GM21360 (cell line): ENCODE results near the gene TMEM209.
"Not testable (repeated sequence)": the region's sequence is repeated elsewhere in the genome, so short reads cannot be mapped to it uniquely, and the experiment has no call there.

Experiments used
- ATAC-seq: cut with Tn5 transposase; IDR thresholded peaks from one replicate; pipeline ENCODE4 v1.9.1; 2021; ENCODE audit warnings: mild to moderate bottlenecking, moderate library complexity; ENCODE audit not compliant: unreplicated experiment

The TMEM209 gene

GRCh38 chr7:130218806-130219620, 13.8 kb upstream of the TMEM209 start:
- no peak for ATAC-seq

GRCh38 chr7:130216750-130217149, 11.5 kb upstream of the TMEM209 start:
- ATAC-seq = no peak

- ATAC-seq = no peak
Measured at GRCh38 chr7:130216025-130216424, 10.8 kb upstream of the TMEM209 start.

GRCh38 chr7:130213828-130214227, 8.6 kb upstream of the TMEM209 start:
- ATAC-seq = no peak

- no peak for ATAC-seq
Measured at GRCh38 chr7:130210181-130210935, 5.2 kb upstream of the TMEM209 start.

GRCh38 chr7:130208516-130208915, 3.3 kb upstream of the TMEM209 start:
- ATAC-seq = no peak

- no peak for ATAC-seq
Measured at GRCh38 chr7:130207642-130208041, 2.4 kb upstream of the TMEM209 start, which contains the start of gene SSMEM1. Gene SSMEM1, plus strand, starts transcription at chr7:130207860. Its CDS starts 51 bp downstream, at chr7:130207911.

GRCh38 chr7:130207033-130207432, 1.8 kb upstream of the TMEM209 start:
- ATAC-seq = no peak

GRCh38 chr7:130201796-130202195, 3.4 kb downstream of the TMEM209 start:
- no peak for ATAC-seq

GRCh38 chr7:130197094-130197493, 8.1 kb downstream of the TMEM209 start:
- no peak for ATAC-seq

GRCh38 chr7:130196476-130196875, 8.7 kb downstream of the TMEM209 start:
- ATAC-seq = no peak

GRCh38 chr7:130195396-130195795, 9.8 kb downstream of the TMEM209 start:
- no peak for ATAC-seq

- no peak for ATAC-seq
Measured at GRCh38 chr7:130191791-130192190, 13.4 kb downstream of the TMEM209 start.

GRCh38 chr7:130189343-130189742, 15.9 kb downstream of the TMEM209 start:
- ATAC-seq = no peak

GRCh38 chr7:130187360-130187759, 17.8 kb downstream of the TMEM209 start:
- ATAC-seq = no peak

- ATAC-seq = not testable (repeated sequence)
Measured at GRCh38 chr7:130184349-130184748, 20.9 kb downstream of the TMEM209 start.

- ATAC-seq = peak; percentile 83
Measured at GRCh38 chr7:130182990-130183389, 22.2 kb downstream of the TMEM209 start.

- no peak for ATAC-seq
Measured at GRCh38 chr7:130181263-130181605, 24.0 kb downstream of the TMEM209 start.

GRCh38 chr7:130180571-130181262, 24.5 kb downstream of the TMEM209 start:
- ATAC-seq = no peak

- ATAC-seq = no peak
Measured at GRCh38 chr7:130179631-130180030, 25.6 kb downstream of the TMEM209 start.

GRCh38 chr7:130178251-130178650, 27.0 kb downstream of the TMEM209 start:
- ATAC-seq = no peak
